Measurements from ENCODE around the gene SETBP1. TPM values are rescaled to one million over a fixed set of nuclear protein-coding genes. Genes with fewer than 3 reads are reported as not detected.
"Not testable (repeated sequence)": the region's sequence is repeated elsewhere in the genome, so short reads cannot be mapped to it uniquely, and the experiment has no call there.

Gene SETBP1
- total RNA-seq, 1 donor from 2014 or later = 2.7 TPM

DNA sequence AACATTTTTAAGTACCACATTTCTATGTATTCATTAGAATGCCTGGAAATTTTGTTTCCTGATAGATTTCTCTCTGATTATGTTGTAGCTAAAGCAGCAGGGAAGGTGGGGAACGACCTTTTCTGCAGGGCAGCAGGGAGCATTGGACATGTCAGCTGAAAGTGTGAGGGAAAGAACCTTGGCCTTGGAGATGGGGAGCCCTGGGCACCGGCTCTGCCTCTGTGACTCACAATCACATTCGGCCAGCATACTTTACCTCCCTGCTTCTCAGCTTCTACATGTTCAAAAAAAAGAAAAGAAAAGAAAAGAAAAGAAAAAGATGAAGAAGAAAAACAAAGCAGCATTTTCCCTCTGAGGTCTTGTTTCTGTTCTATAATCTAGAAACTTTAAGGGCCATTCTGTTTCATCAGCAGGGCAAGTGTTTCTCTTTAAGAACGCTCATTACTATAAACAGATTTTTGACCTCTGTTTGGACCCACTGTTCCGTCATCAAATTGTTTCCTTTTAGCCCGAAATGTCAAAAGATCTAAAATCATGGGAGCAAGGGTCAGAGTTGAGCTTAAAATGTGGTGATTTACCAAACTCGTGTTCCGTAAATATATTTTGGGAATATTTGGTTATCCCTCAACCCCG is 27.9 kb downstream of the SETBP1 start:
- no peak for DNase-seq

DNA sequence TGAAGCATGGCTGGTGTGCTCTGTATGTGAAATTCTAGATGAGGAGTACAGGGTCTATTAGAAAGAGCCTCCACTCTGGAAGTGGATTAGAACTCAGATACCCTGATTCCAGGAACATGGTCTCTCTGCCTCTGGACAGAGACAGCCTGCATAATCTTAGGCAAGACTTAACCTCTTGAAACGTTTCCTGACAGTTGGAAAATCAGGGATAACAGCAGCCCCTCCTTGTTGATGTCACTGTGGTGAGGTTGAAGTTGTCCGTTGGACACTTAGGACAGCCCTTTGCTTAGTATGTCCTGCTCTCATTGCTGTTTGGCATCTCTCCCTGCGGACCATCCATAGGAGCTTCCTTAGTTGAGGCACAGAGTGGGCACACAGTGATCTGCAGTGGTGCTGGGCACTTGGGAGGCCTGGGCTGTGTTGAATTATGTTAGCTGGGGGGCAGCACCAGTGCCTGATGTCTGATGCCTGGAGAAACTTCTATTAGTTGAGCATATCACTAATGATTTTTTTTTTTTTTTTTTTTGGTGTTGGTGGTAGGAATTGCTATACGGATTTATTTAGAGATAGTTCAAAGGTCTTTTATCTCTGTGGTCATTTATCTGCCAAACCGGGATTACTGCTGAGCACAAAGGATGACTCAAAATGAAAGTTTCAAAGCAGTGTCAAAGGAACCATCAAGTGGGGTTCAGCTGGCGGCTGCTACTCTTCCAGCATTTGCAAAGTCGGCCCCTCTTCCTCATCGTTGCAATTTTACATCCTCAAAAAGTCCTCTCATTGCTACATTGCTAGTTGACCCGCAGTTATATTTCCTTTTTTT is 28.8 kb downstream of the SETBP1 start:
- no peak for DNase-seq

DNA sequence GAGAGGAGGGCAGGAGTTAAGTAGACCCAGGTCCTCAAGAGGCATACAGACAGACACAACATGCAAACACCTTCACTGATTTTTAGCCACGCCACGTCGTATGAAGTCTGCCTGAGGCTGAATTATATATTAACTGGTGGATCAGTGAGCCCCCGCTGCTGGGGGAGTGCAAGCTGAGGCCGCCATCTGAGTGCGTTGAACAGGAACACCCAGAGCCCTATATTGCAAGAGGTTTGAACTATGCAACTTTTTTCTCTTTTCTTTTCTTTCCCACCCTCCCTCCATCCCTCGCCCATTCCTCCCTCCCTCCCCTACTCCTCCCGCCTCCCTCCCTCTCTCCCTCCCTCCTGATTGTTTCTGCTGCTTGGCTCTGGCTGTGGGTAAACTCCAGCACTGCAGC is 30.2 kb downstream of the SETBP1 start:
- DNase-seq = no peak

DNA sequence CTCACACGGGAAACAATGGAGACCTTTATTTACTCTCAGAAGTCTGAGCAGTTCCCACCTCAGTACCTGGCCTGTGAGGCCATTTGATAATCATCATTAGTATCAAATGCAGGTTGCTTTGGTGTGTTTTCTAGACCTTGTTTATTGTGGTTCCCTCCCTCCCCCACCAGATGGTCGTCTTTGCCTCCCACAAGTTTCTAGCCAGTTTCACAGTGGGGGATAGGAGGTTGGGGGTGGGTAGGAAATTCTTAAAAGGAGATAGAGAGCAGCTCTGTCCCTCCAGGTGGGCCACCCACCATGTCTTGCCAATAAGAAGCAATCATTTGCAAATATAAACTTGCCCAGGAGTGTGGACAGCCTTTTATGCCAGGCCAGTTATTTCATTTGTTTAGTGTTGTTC is 31.3 kb downstream of the SETBP1 start:
- DNase-seq = no peak

DNA sequence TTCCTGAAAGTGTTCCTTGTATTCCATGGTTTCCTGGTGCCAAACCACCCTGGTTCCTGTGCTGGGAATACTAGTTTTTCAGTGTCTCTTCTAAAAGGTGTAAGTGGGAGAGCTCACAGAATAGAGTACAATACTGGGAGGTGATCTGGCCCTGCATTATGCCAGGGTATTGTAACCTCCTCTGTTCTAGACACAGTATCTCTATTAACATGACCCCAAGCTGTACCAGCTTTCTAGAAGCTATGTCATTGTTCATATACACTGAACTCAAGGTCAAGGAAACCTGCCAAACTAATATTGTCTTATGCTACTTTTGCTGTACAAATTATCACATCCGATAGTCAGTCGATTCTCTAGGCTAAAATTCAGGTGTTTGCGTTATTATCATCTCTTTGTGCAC is 32.7 kb downstream of the SETBP1 start:
- no peak for DNase-seq

DNA sequence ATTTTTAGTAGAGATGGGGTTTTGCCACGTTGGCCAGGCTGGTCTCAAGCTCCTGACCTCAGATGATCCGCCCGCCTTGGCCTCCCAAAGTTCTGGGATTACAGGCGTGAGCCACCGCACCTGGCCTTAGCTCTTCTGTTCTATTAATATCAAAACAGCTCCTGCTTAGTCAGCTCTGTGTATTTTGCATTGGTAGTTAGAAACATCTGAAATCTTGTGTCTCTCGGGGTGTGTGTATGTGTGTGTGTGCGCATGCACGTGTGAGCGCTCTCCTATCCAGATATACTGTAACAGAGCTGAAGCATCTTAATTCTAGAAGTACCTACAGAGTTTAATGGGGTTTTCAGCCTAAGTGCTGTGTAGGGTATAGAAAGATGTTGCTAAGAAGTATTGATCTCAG is 33.7 kb downstream of the SETBP1 start:
- no peak for DNase-seq

DNA sequence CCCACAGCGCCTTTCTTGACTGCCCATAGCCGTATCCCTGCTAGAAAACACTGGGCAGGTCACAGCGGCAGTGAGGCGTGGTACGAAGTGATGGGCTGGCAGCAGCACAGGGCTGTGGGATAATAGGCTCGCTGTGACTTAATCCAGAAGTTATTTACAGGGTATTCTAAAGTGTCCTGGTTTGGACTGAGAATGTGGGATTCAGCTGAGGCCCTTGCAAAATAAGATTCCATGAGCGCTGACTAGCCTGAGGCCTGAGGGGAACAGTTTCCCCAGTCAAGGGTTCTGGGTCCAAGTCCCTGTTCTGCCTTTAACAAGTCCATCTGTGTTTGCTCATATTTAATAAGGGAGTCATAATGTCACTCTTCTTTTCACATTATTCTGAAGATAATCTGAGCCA is 34.6 kb downstream of the SETBP1 start:
- DNase-seq = no peak

DNA sequence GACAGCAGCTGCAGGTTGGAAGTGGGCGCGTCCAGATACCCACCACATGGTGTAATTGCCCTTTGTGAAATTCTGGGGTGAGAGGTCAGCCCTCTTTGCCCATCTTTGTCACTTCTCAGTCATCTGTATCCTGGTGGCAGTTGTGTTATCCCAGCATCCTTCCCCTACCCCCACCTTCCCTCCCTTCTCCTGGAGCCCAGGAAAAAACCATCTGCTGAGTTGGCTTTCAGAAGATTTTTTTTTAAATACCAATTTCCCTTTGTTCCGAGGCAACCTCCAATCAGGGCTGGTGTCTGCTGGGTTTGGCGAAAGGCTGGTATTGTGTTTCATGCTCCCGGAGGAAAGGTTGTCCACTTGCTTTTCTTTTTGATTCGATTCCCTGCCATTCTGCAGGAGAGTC is 35.2 kb downstream of the SETBP1 start:
- DNase-seq = no peak

DNA sequence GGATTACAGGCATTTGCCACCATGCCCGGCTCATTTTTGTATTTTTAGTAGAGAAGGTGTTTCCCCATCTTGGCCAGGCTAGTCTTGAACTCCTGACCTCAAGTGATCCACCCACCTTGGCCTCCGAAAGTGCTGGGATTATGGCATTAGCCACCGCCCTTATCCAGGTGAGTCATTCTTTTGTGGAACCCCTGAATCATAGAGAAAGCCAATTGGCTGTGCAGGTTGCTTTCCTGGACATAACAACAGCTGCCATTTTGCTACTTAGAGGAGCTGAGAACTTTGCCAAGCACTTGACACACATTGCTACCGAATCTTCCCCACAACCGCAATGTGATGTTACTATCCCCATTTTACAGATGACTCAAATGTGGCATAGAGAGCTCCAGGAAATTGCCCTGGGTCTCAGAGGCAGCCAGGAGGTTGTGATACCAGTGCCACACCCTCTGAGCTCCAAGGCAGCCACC is 36.0 kb downstream of the SETBP1 start:
- DNase-seq = no peak

DNA sequence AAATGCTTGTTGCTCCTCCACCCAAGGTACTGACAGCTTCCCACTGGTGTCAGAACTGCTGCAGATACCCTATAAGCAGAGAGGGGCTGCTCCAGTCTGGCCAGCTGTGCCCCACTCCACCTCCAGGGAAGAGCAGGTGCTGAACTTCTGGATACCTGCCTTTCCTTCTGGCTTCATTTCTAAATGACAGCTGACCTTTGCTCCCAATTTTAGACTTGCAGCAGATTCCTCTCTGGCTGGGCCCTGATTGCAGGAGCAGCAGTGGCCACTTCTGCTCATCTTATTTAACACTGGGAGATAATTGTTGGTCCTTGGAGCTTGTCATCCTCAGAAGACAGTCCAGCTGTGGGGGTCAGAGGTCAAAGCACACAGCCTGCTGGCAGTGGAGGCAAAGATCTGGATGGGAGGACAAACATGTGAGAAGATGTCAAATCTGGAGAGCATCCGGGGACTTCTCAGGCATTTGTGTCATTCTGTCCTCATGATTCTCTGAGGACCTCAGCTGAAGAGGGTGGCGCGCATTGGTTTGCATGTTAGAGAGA is 38.9 kb downstream of the SETBP1 start:
- DNase-seq = no peak

DNA sequence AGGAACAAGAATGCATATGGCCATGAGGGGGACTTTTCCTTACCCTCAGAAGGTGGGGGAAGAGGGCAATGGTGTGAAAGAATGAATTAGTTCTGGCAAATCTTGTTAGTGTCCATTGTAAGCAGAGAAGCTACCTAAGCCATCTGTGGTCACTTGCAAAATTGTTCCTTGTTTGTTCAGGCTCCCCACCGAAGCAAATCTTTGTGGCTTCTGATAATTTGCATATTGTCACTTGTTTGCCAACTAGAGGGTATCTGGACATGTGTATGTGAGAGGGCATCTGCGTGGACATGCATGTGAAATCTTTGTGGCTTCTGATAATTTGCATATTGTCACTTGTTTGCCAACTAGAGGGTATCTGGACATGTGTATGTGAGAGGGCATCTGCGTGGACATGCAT is 41.1 kb downstream of the SETBP1 start:
- DNase-seq = not testable (repeated sequence)

DNA sequence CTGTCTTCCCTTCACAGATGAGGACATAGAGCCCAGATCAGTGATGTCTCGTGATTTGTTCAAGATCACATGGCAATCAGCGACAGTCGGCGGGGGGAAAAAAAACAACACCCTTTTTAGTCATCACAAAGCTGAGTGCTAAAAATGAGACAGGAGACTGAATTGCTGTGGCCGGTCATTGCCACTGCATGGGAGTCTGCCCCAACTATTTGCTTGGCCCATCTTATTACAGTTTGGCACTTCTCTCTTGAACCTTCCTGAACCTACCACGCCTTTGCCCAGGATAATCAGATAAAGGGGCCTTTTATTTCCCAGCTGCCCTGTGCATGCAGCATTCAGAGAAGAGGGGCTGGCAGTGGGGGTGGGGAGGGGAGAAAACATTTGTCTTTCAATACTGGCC is 42.7 kb downstream of the SETBP1 start:
- DNase-seq = no peak

DNA sequence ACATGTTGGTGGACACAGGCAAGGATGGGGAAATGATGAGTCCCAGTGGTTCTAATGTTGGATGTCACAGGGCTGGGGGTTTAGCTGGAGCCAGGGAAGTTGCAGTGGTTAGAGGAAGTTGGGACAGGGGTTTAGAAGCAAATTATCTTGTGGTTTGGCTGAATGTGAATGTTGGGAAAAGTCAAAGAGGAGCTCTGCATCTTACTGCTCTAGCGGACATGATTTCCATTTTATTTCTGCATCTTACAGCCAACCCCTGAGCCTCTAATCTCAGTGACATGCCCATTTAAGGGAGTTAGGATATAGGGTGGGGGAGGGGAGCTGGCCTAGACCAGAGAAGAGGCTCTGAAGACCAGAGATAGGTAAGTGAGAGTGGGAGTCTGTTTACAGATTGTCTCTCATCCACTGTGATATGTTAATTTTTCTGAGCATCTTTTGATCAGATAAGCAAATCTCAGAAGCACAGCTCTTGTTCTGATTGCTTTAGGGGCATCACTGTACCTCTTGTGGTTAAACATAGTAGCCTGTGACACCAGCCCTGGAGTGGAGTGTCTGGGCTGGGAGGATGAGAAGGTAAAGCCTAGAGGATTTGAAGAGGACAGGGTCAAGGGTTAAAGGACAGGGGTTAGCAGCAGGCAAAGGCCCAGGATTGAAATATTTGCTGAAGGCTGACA is 43.6 kb downstream of the SETBP1 start:
- no peak for DNase-seq

DNA sequence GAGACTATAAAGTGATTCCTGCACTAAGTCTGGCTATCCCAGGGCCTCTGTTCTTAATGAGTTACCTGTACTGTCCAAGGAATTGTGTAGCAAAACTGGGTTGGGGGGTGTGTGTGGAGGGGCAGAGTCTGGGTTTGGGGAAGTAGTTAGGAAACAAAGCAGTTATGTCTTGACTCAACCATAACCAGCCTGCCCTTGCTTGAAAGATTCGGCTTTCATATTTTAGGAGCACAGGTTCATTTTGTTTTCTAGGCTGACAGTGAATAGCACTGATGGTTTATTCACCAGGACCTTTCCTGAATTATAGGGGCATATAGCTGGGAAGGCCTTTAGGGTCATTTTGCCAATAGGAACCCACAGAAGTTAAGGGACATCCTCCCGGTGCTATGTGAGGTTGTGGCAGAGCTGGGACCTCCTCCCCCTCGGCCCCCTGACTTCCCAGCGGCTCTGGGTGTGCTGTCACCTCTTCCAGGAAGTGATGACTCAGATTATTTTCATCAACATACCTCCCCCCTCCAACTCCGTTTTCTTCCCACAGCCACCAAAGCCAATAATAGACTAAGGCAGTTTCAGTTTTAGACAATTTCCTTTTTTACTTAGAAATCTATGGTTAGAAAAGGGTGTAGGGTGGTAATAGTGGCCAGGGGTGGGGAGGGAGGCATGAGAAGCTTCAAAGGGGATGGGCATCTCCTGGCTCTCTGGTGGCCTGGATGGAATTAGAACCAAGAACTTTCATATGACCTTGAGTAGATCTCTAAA is 44.8 kb downstream of the SETBP1 start:
- no peak for DNase-seq

DNA sequence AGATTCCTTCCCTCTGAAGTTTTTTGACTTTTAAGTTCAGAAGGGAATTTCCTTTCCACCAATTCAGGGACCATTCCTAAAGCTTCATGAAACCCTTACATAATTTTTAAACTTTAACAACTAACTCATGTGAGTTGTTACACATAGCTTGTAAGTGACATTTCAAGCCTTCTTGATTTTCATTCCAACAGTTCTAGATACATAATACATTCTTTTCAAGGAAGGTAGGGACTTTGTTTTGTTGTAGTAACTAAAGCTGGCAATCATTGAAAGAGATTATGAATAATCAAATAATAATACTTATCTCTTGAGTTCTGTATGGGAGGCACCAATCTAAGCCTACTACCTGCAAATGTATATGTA is 45.4 kb downstream of the SETBP1 start:
- no peak for DNase-seq

DNA sequence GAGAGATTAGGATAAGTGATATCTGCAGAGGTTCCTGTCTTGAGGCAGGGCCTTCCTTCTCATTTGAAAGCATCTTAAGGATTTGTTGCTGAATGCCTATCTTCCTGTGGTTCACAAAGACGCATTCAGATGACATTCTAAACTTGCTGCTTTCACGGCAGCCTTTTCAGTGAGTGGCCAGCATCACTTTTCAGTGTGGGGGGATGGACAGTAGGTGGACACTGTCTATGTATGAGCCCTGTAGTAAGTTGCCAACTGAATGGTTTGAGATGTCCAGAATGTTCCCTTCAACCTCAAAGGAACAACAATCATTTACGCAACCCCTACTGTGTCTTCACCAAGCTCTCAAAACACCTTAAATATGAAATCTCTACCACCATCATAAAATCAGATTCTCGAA is 46.6 kb downstream of the SETBP1 start:
- no peak for DNase-seq

DNA sequence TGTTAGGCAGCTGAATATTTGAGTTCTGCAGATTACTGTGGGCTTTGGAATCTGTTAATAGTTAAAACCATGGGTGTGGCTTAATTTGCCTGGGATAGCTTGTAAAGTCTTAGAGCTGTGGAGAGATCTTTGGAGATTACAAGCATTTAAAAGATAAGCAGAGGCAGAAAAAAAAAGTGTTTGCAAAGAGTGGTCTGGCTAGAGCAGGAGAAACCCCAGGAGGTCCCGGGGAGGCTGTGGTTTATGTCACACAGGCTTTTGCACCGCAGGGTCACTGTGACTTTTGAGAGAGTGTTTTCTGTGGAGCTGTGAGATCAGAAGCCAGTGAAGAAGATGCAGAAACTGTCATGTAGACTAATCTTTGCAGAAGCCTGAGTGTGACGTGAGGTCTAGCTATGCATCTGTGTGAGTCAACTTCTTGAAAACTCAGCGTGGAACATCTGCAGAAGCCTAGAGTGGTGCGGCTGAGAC is 49.0 kb downstream of the SETBP1 start:
- no peak for DNase-seq

DNA sequence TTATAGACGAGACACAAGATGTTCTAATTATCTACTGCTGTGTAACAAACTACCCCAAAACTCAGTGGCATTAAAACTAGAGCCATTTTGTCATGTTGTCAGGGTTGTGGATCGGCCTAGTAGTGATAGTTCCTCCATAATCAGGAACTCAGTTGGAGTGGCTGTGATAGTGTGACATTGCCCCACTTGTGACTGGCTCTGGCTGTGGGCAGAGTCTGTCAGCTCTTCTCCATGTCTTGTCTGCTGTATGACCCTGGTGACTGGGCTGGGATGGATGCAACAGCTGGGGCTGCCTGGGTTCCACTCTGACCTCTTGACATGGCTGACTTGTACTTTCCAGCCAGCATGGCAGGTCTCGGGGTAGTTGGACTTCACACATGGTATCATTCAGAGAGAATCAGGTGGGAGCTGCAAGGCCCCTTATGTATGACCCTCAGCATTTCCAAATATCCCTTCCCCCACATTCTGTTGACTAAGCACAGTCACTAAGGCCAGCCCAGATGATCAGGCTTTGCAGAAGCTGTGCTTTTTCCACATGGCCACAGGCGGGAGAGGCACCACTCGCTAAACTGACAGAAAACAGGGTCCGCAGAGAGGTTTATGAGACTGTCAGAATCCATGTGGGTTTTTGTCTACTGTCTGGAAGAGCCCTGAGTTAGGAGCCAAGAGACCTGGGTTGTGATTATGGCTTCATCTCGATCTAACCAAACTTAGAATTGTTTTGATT is 50.3 kb downstream of the SETBP1 start:
- no peak for DNase-seq

DNA sequence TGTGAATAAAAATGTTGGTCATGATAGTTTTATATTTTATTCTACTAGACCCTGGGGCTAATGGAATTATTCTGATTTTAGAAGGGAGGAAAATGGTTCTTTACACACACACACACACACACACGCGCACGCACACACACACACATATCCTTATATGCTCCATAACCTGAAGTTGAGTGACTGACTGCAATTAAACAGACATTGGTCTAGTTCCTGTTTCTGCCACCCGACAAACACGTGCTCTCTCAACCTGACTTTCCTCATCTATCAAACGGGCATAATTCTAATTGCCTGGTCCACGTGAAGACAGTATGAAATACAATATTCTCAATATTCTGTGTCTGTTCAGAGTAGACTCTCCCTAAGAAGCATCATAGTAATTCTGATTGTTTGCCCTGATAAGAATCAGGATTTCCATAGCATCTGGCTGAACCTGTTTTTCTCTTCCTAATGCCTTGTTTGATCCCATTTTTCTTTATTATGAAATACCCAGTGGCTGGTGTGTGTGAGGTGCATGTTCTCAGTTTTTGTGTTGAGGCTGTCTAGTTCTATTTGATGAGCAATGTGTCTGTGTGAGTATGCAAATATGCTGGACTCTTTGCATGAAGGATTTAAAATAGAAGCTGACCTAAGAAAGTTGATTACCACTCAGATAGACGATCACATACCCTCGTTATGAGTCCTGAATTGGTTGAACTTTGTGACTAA is 51.0 kb downstream of the SETBP1 start:
- no peak for DNase-seq

DNA sequence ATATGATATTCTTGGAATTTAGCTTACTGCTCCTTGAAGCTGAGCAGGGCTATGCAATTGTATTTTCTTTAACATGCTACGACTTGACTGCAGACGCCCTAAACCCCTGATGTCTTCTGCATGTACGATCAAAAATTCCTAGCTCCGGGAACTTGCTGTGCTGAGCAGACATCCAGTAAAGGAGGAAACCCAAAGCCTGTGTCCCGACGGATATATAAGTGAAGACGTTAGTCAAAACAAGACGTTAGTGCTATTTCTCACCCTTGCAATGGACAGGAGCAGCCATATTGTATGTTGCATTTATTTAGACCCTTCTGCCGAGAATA is 51.5 kb downstream of the SETBP1 start:
- DNase-seq = no peak

DNA sequence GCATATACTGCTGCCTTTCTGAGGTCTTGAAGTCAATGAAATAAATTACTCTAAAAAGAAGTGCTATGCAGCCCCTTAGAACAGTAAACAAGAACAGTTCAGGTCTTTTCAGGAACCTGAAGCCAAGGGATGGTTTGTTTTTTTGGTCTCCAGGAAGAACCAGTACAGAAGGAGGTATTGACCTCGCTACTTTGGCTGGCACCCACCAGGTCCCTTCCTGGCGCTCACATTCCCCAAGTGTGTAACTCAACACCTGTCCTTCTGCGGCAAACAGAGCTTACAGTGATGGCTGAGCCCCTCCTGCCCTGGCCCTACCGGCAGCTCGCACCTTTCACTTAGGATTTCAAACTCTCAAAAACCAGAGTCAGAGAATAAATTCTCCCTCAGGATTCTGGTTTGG is 51.9 kb downstream of the SETBP1 start:
- DNase-seq = no peak
